22Rv1 (cell line): Measurements from ENCODE around the gene SMPDL3B.

Source experiments
- H3K27ac ChIP-seq: fragments of 450-650 bp; 2 replicates; pipeline ENCODE4 v1.5.1; 2017
- ZFX ChIP-seq: fragments of 450-650 bp; IDR thresholded peaks from 2 replicates; pipeline ENCODE4 v1.6.1; 2017; ENCODE audit warnings: antibody characterized with exemption, borderline replicate concordance
- TF ChIP-seq, protein P1 (sequence below): fragments of 450-650 bp; IDR thresholded peaks from 2 replicates; pipeline ENCODE4 v1.5.1; 2017; ENCODE audit warnings: mild to moderate bottlenecking

SMPDL3B gene

DNA sequence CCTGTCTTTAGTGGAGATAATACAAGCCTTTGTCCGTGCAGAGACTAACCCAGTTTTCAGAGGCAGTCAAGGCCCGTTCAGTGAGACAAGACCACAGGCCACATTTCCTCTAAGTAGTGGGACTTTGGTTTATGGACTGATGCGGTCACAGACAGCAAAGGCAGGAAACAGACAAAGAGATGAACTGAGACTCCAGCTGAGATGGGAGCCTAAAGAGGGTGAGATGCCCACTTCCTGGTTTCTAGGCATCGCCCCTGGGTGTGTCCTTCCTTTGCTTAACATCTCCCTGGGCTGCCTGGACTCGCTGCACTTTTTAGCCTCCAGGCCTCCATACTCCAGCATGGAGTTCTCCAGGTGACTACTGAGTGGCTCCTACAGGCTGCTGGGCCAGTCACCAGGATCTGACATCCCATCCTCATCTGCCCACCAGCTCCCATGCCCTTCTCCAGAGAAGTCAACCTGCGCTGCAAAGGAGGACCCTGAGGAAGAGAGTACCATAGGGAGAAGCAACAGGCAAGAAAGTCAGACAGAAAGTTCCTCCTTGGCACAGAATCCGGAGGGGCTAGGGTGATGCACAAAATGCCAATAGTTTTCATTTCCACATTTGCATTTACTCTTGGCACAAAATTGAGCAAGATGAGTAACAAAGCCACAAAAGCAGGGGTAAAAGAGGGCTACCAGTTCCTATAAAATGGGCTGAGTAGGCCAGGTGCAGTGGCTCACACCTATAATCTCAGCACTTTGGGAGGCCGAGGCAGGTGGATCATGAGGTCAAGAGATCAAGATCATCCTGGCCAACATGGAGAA lies 47.4 kb upstream of the SMPDL3B start:
- no peak for TF ChIP-seq ZFX
- TF ChIP-seq, protein P1, sequence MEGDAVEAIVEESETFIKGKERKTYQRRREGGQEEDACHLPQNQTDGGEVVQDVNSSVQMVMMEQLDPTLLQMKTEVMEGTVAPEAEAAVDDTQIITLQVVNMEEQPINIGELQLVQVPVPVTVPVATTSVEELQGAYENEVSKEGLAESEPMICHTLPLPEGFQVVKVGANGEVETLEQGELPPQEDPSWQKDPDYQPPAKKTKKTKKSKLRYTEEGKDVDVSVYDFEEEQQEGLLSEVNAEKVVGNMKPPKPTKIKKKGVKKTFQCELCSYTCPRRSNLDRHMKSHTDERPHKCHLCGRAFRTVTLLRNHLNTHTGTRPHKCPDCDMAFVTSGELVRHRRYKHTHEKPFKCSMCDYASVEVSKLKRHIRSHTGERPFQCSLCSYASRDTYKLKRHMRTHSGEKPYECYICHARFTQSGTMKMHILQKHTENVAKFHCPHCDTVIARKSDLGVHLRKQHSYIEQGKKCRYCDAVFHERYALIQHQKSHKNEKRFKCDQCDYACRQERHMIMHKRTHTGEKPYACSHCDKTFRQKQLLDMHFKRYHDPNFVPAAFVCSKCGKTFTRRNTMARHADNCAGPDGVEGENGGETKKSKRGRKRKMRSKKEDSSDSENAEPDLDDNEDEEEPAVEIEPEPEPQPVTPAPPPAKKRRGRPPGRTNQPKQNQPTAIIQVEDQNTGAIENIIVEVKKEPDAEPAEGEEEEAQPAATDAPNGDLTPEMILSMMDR = no peak
- no peak overlapping the region for H3K27ac ChIP-seq

DNA sequence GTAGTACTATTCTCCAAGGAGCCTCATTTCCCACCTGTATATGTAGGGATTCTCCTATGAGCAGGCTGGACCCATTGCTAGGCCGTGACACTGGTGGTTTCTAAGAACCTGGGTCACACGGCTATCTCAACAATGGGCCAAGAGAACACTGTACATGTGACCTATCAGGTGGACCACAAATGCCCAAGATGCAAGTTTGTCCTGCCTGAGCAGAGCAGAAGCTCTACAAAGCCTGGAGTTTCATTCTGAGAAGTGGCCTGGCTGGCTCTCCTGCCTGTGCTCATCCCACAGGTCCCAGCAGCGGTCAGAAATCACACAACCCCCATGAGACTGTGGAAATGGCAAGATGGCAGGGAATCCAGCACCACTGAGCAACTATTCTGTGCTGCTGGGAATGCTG lies 45.3 kb upstream of the SMPDL3B start:
- TF ChIP-seq, protein P1 = no peak
- TF ChIP-seq ZFX = no peak
- no peak overlapping the region for H3K27ac ChIP-seq

DNA sequence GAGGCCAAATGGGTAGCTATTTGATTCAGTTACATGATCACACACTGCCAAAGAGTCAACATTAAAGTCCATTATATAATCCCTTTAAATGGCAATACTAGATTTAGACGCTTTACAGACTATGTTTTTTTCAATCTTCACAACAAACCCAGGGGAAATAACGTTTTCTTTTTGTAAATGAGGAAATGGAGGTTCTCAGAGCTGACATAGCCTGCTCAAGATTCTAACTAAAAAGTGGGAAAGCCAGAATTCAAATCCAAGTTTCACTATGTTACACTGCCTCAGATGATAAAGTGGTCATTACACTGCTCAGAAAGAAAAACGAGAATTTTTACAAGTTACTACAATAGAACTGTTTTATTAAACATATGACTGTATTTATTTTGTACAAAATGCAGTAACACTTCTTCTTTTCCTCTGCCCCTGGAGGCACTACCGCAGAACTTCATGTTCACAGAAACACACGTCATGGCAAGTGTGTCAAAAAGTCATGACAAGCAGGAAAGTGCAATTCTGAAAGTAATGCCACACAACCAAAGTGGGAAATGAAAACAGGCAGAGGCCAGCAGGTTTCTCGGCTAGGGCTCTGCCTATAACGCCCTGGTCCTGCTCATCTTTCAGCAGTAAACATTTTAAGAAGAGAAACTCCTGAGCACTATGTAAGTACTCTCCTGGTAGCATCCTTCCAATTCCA lies 43.5 kb upstream of the SMPDL3B start:
- H3K27ac ChIP-seq = no peak overlapping the region
- TF ChIP-seq, protein P1 = no peak
- TF ChIP-seq ZFX = no peak

DNA sequence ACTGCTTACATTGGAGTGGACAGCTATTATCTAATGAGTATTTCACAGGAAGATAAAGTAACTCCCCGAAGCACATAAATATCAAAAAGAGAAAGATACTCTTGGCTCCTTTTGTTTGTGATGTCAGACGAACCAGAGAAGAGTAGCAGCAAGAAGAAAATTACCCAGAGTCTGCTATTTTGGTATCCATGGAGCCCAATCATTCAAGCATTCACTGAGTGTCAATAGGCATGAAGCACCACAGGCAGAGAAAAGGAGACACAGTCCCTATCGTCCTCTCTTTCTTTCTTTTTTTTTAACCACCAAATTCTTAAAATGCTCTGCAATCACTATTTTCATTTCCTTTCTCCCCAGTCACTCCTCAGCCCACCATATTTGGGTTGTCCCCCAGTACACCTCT lies 40.3 kb upstream of the SMPDL3B start:
- TF ChIP-seq ZFX = no peak
- TF ChIP-seq, protein P1 = no peak
- no peak overlapping the region for H3K27ac ChIP-seq

DNA sequence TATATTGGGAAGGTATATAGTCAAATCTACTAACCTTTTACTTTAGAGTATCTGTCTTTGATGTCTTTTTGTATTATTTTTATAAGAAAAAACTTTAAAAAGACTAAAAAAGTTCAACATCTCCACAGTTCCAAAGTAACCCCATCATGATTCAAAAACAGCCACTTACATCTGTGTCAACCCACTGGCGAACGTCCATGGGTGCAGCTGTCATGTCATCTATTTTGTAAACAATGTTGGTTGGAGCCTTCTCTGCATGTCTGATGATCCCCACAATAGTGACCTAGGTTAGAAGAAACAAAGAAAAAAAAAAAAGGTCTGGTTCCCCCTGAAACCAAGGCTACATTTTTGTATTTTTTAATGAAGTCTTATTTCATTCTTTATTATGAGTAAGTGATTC lies 28.0 kb upstream of the SMPDL3B start:
- no peak overlapping the region for H3K27ac ChIP-seq
- TF ChIP-seq ZFX = no peak
- TF ChIP-seq, protein P1 = no peak

DNA sequence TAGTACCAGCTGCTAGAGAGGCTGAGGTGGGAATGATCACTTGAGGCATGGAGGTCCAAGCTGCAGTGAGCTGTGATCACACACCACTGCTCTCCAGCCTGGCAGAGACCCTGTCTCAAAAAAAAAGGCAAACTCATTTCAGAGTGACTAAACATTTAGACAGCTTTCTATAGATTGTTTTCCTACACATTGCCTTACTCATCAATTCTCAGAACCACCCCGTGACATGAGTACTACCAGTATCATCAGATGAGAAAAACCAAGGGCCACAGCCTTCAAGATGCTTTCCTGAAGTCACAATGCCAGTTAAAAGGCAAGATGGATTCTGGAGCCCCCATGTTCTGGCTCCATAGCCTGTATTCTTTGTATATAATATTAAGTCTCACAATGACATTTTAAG lies 22.4 kb upstream of the SMPDL3B start:
- TF ChIP-seq, protein P1 = no peak
- TF ChIP-seq ZFX = no peak
- no peak overlapping the region for H3K27ac ChIP-seq

DNA sequence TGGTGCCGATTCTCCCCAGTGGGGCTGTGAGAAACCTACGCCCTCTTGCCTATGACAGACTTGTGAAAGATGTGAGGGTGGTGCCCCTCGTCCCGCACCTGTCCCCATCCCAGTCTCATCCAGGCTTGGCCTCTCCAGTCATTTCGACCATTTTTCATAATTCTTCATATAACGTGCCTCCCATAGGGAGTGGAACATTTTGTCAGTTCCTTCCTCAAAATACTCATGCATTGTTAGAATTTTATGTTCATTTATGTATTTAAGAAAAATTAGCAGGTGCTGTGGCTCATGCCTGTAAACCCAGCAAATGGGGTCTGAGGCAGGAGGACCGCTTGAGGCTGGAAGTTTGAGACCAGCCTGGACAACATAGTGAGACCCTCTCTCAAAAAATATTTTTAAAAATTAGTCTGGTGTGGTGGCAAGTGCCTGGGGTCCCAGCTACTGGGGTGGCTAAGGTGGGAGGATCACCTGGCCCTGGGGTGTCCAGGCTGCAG lies 19.7 kb upstream of the SMPDL3B start:
- peak overlapping the region; percentile 79 for H3K27ac ChIP-seq
- no peak for TF ChIP-seq ZFX
- TF ChIP-seq, protein P1 = no peak
